GM10266 (cell line): ENCODE data around the gene MAPK14.
"Not testable (repeated sequence)": the region's sequence is repeated elsewhere in the genome, so short reads cannot be mapped to it uniquely, and the experiment has no call there.

Experiments
- DNase-seq: peaks from one replicate; pipeline ENCODE4 v3.0.0; 2012; ENCODE audit errors: extremely low spot score
- CTCF ChIP-seq: IDR thresholded peaks from 2 replicates; pipeline ENCODE4 v1.5.1; 2012; ENCODE audit warnings: mild to moderate bottlenecking, low read depth; ENCODE audit not compliant: control insufficient read depth, insufficient read depth; ENCODE audit errors: missing control alignments

The MAPK14 gene

DNA sequence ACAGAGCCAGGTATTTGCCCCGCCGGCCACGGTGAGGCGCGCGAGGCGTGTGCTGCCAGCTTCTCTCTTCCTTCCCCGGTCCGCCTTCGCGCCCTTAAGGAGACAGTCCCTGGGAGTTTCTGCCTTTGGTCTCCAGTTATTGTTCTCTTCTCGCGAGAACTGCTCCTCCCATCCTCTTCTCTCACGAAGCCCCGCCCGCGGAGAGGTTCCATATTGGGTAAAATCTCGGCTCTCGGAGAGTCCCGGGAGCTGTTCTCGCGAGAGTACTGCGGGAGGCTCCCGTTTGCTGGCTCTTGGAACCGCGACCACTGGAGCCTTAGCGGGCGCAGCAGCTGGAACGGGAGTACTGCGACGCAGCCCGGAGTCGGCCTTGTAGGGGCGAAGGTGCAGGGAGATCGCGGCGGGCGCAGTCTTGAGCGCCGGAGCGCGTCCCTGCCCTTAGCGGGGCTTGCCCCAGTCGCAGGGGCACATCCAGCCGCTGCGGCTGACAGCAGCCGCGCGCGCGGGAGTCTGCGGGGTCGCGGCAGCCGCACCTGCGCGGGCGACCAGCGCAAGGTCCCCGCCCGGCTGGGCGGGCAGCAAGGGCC is at the start of gene MAPK14:
MAPK14 (plus strand) TSS at position 308 of the 587 bp plus-strand sequence. CDS start 350 bp downstream, outside the sequence.
- peak; percentile 88 for TF ChIP-seq CTCF
- peak; percentile 99 for DNase-seq

- DNase-seq, result not testable (repeated sequence)
These were observed 47.5 kb upstream of the MAPK14 start for GRCh38 chr6:35980126-35980525.

GRCh38 chr6:35980991-35981645 is 46.5 kb upstream of the MAPK14 start:
- no peak for DNase-seq
- no peak for TF ChIP-seq CTCF

- no peak for DNase-seq
- TF ChIP-seq CTCF, result no peak
These were observed 42.9 kb upstream of the MAPK14 start for GRCh38 chr6:35984701-35985100.

DNA sequence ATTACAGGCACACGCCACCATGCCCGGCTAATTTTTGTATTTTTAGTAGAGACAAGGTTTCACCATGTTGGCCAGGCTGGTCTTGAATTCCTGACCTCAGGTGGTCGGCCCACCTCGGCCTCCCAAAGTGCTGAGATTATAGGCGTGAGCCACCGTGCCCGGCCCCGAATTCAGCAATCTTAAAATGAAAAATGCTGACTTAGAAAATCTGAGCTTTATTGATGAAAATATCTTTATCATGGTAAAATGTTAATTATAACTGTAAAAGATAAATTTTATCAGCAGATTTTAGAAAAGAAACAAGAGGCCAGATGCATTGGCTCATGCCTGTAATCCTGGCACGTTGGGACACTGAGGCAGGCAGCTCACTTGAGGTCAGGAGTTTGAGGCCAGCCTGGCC is 39.6 kb upstream of the MAPK14 start:
- DNase-seq, result not testable (repeated sequence)

GRCh38 chr6:35993150-35993549 is 34.5 kb upstream of the MAPK14 start:
- DNase-seq, result no peak
- TF ChIP-seq CTCF, result no peak

DNA sequence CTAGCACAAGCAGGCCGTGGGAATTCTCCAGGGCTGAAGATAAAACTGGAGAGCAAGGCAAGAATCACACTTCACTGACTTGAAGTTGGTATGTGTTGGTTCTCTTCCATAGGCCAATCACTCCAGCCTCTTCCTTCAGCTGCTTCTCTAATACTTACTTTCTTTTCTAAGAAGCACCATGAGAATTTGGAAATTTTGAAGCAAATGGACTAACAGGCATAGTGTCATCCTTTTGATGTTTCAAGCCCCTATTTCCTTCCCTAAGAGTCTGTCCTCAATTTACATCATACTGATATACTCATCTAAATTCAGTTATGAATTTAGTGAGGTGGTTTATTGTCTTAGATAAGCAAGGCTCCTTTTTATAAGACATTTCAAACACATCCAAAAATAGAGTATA is 27.2 kb upstream of the MAPK14 start:
- TF ChIP-seq CTCF, result no peak

GRCh38 chr6:36015666-36016065 is 11.9 kb upstream of the MAPK14 start:
- no peak for TF ChIP-seq CTCF
- DNase-seq, result no peak

More for the DNA sequence above, 27.2 kb upstream of the MAPK14 start:
- no peak for DNase-seq
